ENCODE results near the gene PEX7. TPM values are rescaled to one million over a fixed set of nuclear protein-coding genes. Genes with fewer than 3 reads are reported as not detected.
"Not testable (repeated sequence)": the region's sequence is repeated elsewhere in the genome, so short reads cannot be mapped to it uniquely, and the experiment has no call there.

PEX7 gene
- total and polyA plus RNA-seq, 2 of the 8 experiments (the other 6 are each of a cell fraction or from before 2014, with no cell fraction given) = 6.4 to 11.0 TPM

DNA sequence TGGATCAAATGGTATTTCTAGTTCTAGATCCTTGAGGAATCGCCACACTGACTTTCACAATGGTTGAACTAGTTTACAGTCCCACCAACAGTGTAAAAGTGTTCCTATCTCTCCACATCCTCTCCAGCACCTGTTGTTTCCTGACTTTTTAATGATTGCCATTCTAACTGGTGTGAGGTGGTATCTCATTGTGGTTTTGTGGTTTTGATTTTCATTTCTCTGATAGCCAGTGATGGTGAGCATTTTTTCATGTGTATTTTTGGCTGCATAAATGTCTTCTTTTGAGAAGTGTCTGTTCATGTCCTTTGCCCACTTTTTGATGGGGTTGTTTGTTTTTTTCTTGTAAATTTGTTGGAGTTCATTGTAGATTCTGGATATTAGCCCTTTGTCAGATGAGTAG is 6.8 kb upstream of the PEX7 start:
- H3K4ac ChIP-seq (replicated peaks; ENCODE audit: insufficient read length, low read depth, low read length); H3K79me1 ChIP-seq (ENCODE audit: low read depth, low read length); H2BK15ac ChIP-seq (ENCODE audit: low read length); H3K23me2 ChIP-seq (ENCODE audit: low read depth, low read length); H3K9me3 ChIP-seq (ENCODE audit: insufficient read depth in 2 of 2, low read depth in 1 of 2, low read length in 1 of 2); POLR2A ChIA-PET (ENCODE audit: partially characterized antibody); DNase-seq (ENCODE audit: low read depth in 1 of 2, low spot score in 2 of 2); H3K79me2 ChIP-seq (ENCODE audit: control insufficient read depth in 1 of 2, insufficient read depth in 2 of 2, low read length in 2 of 2); FAIRE-seq; H3K36me3 ChIP-seq (ENCODE audit: control insufficient read depth in 2 of 4, insufficient read depth in 4 of 4, low read length in 3 of 4); H3K27me3 ChIP-seq (replicated peaks in 1 of 4; ENCODE audit: control insufficient read depth in 3 of 4, extremely low read depth in 1 of 4, insufficient read depth in 3 of 4, low read length in 3 of 4); H4K91ac ChIP-seq (replicated peaks; ENCODE audit: insufficient read length, low read length); H3K18ac ChIP-seq (ENCODE audit: extremely low read depth, low read length); H3K23ac ChIP-seq (ENCODE audit: insufficient read length); H3K14ac ChIP-seq (ENCODE audit: insufficient read length); H2BK12ac ChIP-seq (ENCODE audit: low read depth, low read length); H4K8ac ChIP-seq (ENCODE audit: extremely low read depth, insufficient read depth, low read length); H3K27ac ChIP-seq (ENCODE audit: low read depth, low read length); H2BK5ac ChIP-seq (ENCODE audit: low read depth, low read length); H2BK20ac ChIP-seq (ENCODE audit: low read length); H4K20me1 ChIP-seq (replicated peaks in 1 of 2; ENCODE audit: control insufficient read depth in 1 of 2, insufficient read depth in 2 of 2, low read length in 2 of 2); H3K56ac ChIP-seq (replicated peaks; ENCODE audit: insufficient read length, low read depth, low read length); H3K4me3 ChIP-seq (ENCODE audit: extremely low read depth in 1 of 4, insufficient read depth in 2 of 4, low read depth in 3 of 4, low read length in 4 of 4); H2AK5ac ChIP-seq (ENCODE audit: low read depth, low read length); CTCF ChIA-PET (ENCODE audit: partially characterized antibody); H3K9ac ChIP-seq (replicated peaks in 1 of 4; ENCODE audit: extremely low read depth in 1 of 4, low read depth in 3 of 4, low read length in 3 of 4); H2AFZ ChIP-seq (ENCODE audit: low read length); H4K5ac ChIP-seq (ENCODE audit: insufficient read length, low read depth, low read length); H2BK120ac ChIP-seq (replicated peaks; ENCODE audit: low read depth, low read length); H3K4me2 ChIP-seq (ENCODE audit: insufficient read depth in 1 of 2, low read depth in 2 of 2, low read length in 2 of 2); H3K4me1 ChIP-seq (replicated peaks in 1 of 4; ENCODE audit: control insufficient read depth in 3 of 4, insufficient read depth in 4 of 4, low read length in 3 of 4): not testable (repeated sequence)
- 77% methylated on average over 1 of the region's 1 CpG; no CpG with 5 or more reads in 1 of the 2 experiments for WGBS, 2 experiments (ENCODE audit: extremely low coverage in 1 of 2, insufficient coverage in 1 of 2, insufficient read length in 1 of 2, insufficient replicate concordance in 2 of 2, low coverage in 1 of 2, low lambda C conversion rate in 2 of 2, missing lambda C conversion rate in 1 of 2)

All from H1 (cell line).